ENCODE results near the gene ATP6V1C2.

DNA sequence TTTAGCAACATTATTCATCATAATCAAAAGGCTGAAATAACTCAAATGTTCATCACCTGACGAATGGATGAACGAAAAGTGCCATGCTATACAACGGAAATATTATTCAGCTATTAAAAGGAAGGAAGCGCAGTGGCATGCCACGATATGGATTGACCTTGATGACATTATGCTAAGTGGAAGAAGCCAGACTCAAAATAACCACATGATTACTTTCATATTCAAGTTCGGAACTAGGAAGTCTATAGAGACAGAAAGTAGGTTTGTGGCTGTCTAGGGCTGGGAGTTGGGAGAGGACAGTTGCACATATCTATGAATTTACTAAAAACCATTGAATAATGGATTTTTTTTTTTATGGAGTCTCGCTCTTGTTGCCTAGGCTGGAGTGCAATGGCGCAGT lies 104.6 kb downstream of the ATP6V1C2 start:
- no peak for TF ChIP-seq JUND (IDR thresholded peaks at IDR 0.05)
- no peak for TF ChIP-seq YY1 (IDR thresholded peaks at IDR 0.05; ENCODE audit: extremely low read depth, insufficient replicate concordance, low read depth, low read length)
- TF ChIP-seq EZH2 (IDR thresholded peaks at IDR 0.05) = no peak
- TF ChIP-seq, protein P1, sequence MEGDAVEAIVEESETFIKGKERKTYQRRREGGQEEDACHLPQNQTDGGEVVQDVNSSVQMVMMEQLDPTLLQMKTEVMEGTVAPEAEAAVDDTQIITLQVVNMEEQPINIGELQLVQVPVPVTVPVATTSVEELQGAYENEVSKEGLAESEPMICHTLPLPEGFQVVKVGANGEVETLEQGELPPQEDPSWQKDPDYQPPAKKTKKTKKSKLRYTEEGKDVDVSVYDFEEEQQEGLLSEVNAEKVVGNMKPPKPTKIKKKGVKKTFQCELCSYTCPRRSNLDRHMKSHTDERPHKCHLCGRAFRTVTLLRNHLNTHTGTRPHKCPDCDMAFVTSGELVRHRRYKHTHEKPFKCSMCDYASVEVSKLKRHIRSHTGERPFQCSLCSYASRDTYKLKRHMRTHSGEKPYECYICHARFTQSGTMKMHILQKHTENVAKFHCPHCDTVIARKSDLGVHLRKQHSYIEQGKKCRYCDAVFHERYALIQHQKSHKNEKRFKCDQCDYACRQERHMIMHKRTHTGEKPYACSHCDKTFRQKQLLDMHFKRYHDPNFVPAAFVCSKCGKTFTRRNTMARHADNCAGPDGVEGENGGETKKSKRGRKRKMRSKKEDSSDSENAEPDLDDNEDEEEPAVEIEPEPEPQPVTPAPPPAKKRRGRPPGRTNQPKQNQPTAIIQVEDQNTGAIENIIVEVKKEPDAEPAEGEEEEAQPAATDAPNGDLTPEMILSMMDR (IDR thresholded peaks at IDR 0.05 in 2 of 3, conservative IDR thresholded peaks at IDR 0.05 in 1 of 3; ENCODE audit: borderline replicate concordance in 1 of 3, insufficient read depth in 1 of 3, low read depth in 2 of 3, low read length in 2 of 3) = no peak
- TF ChIP-seq ZNF274 (IDR thresholded peaks at IDR 0.05; ENCODE audit: low read depth, low read length) = no peak
- no peak for TF ChIP-seq RAD21 (IDR thresholded peaks at IDR 0.05; ENCODE audit: low read depth)
- no peak for TF ChIP-seq SP1 (IDR thresholded peaks at IDR 0.05; ENCODE audit: low read depth)
- TF ChIP-seq CEBPB (IDR thresholded peaks at IDR 0.05; ENCODE audit: low read depth) = no peak
- TF ChIP-seq EZH2phosphoT487 (IDR thresholded peaks at IDR 0.05; ENCODE audit: borderline replicate concordance) = no peak
- no peak for TF ChIP-seq ZFX (IDR thresholded peaks at IDR 0.05)
- no peak for TF ChIP-seq POLR2A (IDR thresholded peaks at IDR 0.05; ENCODE audit: borderline replicate concordance, extremely low read depth, insufficient read depth, insufficient read length)
- TF ChIP-seq CBX3 (IDR thresholded peaks at IDR 0.05; ENCODE audit: low read depth) = no peak
- TF ChIP-seq, protein P2, sequence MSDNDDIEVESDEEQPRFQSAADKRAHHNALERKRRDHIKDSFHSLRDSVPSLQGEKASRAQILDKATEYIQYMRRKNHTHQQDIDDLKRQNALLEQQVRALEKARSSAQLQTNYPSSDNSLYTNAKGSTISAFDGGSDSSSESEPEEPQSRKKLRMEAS (IDR thresholded peaks at IDR 0.05) = no peak

All from HCT116 (cell line).